K562 (cell line): Measurements from ENCODE around the gene PPM1N. TPM values are rescaled to one million over a fixed set of nuclear protein-coding genes. Genes with fewer than 3 reads are reported as not detected.

Source experiments
- ATAC-seq: fragments of 200-7000 bp; cut with Tn5 transposase; 3 replicates; pipeline ENCODE4 v1.9.1; 2020; ENCODE audit warnings: moderate library complexity
- BruUV-seq: library from RNA; stranded (reverse); fragments of 400-500 nt; replicated peaks from 2 replicates; lab custom pipeline; 2021; lab: Mats Ljungman, UMichigan
- CTCF ChIA-PET: fragments of 300-600 bp; formaldehyde crosslinking; extraction: SDS; loops from one replicate; lab custom pipeline; 2021; ENCODE audit warnings: low intra/inter-chr PET ratio; lab: Yijun Ruan, JAX
- POLR2A ChIA-PET: fragments of 300-600, 350-650 bp; sonication (Branson Sonifier 250); formaldehyde crosslinking; extraction: SDS; loops from one replicate; lab custom pipeline; 2021; ENCODE audit warnings: antibody characterized with exemption, inconsistent platforms; lab: Yijun Ruan, JAX
- DNase-seq, 4 experiments: peaks; one replicate each; pipeline versions ENCODE4 v3.0.0 to v3.0.0-alpha.2; 2011 to 2018; ENCODE audit warnings: low spot score in 3 of 4, mixed read lengths in 3 of 4; ENCODE audit errors: extremely low read depth in 1 of 4
- FAIRE-seq: peaks from 2 replicates; lab custom pipeline; 2011; peaks lifted over from hg19 to GRCh38; lab: Jason Lieb, UNC
- H2AFZ ChIP-seq: 2 replicates; pipeline ENCODE4 v1.6.0; 2011; ENCODE audit warnings: low read depth, low read length, control low read depth, inconsistent platforms
- H3K27ac ChIP-seq: fragments of 200-600 bp; 3 replicates; pipeline ENCODE4 v1.8.0; 2011; ENCODE audit warnings: low read depth, mild to moderate bottlenecking, control low read depth, inconsistent platforms, low read length, moderate library complexity, mixed read lengths; ENCODE audit errors: extremely low read depth
- H3K27me3 ChIP-seq, 2 experiments: fragments of 300-600 bp in 1 of 2; 2 replicates in 1 of 2; 3 replicates in 1 of 2; pipeline versions ENCODE4 v1.6.0 to v1.8.0; 2011; ENCODE audit warnings: inconsistent platforms in 2 of 2, low read length in 2 of 2, mild to moderate bottlenecking in 1 of 2, mixed read lengths in 1 of 2, moderate library complexity in 1 of 2; ENCODE audit not compliant: control insufficient read depth in 2 of 2, insufficient read depth in 2 of 2
- H3K36me3 ChIP-seq: fragments of 300-600 bp; 3 replicates; pipeline ENCODE4 v1.8.0; 2011; ENCODE audit warnings: mild to moderate bottlenecking, low read length, inconsistent platforms; ENCODE audit not compliant: control insufficient read depth, insufficient read depth
- H3K4me1 ChIP-seq, 2 experiments: fragments of 200-600 bp in 1 of 2; replicated peaks in 1 of 2; 2 replicates in 1 of 2; 3 replicates in 1 of 2; pipeline versions ENCODE4 v1.5.1 to v1.8.0; 2011; ENCODE audit warnings: inconsistent platforms in 2 of 2, low read length in 2 of 2, mild to moderate bottlenecking in 1 of 2, mixed read lengths in 1 of 2, moderate library complexity in 1 of 2; ENCODE audit not compliant: control insufficient read depth in 2 of 2, insufficient read depth in 2 of 2
- H3K4me2 ChIP-seq: 2 replicates; pipeline ENCODE4 v1.6.1; 2011; ENCODE audit warnings: low read length, control low read depth, inconsistent platforms, mixed read lengths; ENCODE audit not compliant: insufficient read depth
- H3K4me3 ChIP-seq: fragments of 200-600 bp; sonication (generic), shearing (Covaris generic); 2 replicates; pipeline ENCODE4 v1.5.1; 2016; ENCODE audit warnings: control low read depth, inconsistent platforms
- H3K79me2 ChIP-seq: fragments of 200-600 bp; 3 replicates; pipeline ENCODE4 v1.8.0; 2011; ENCODE audit warnings: low read length, inconsistent platforms; ENCODE audit not compliant: control insufficient read depth, insufficient read depth
- H3K9ac ChIP-seq, 2 experiments: 2 replicates each; pipeline versions ENCODE4 v1.6.0 to v1.6.1; 2011; ENCODE audit warnings: low read depth in 2 of 2, low read length in 2 of 2, control low read depth in 1 of 2, inconsistent platforms in 1 of 2, mild to moderate bottlenecking in 1 of 2, mixed read lengths in 1 of 2; ENCODE audit not compliant: insufficient read depth in 1 of 2
- H3K9me1 ChIP-seq: one replicate; pipeline ENCODE4 v1.6.0; 2011; ENCODE audit warnings: inconsistent platforms, mild to moderate bottlenecking, low read length, moderate library complexity; ENCODE audit not compliant: control insufficient read depth, insufficient read depth
- H3K9me3 ChIP-seq: replicated peaks from 2 replicates; pipeline ENCODE4 v1.5.1; 2011; ENCODE audit warnings: low read depth, low read length, inconsistent platforms; ENCODE audit not compliant: control insufficient read depth, insufficient read depth
- H4K20me1 ChIP-seq: replicated peaks from 2 replicates; pipeline ENCODE4 v1.6.1; 2011; ENCODE audit warnings: low read length, inconsistent platforms, mixed read lengths; ENCODE audit not compliant: control insufficient read depth, insufficient read depth
- BACH1 ChIP-seq: fragments of 200-800 bp; sonication (Bioruptor generic); IDR thresholded peaks from 2 replicates; pipeline ENCODE4 v1.6.1; 2016; ENCODE audit warnings: missing genetic modification characterization, missing compliant biosample characterization
- CHD4 ChIP-seq: fragments of 200-600 bp; sonication (generic); IDR thresholded peaks from 3 replicates; pipeline ENCODE4 v1.6.1; 2012; ENCODE audit warnings: low read depth, mild to moderate bottlenecking, mixed read lengths, low read length, inconsistent platforms; ENCODE audit not compliant: insufficient read depth, insufficient replicate concordance, poor library complexity, severe bottlenecking
- E2F3 ChIP-seq: fragments of 250-450 bp; sonication (Bioruptor Pico); IDR thresholded peaks from 2 replicates; pipeline ENCODE4 v1.4.0; 2020; ENCODE audit warnings: mild to moderate bottlenecking
- ELF1 ChIP-seq: fragments of 200-800 bp; sonication (Bioruptor generic); IDR thresholded peaks from 2 replicates; pipeline ENCODE4 v1.6.1; 2016; ENCODE audit warnings: missing genetic modification characterization, missing compliant biosample characterization
- EP400 ChIP-seq: fragments of 450-650 bp; IDR thresholded peaks from 2 replicates; pipeline ENCODE4 v1.6.1; 2017; ENCODE audit warnings: antibody characterized with exemption, mild to moderate bottlenecking, moderate library complexity
- ETV5 ChIP-seq: sonication (generic); formaldehyde crosslinking; IDR thresholded peaks from 2 replicates; pipeline ENCODE4 v1.4.0; 2020; ENCODE audit warnings: low read depth, mild to moderate bottlenecking, missing genetic modification reagents
- GATAD2A ChIP-seq: fragments of 450-650 bp; IDR thresholded peaks from 2 replicates; pipeline ENCODE4 v1.6.1; 2017
- HNRNPK ChIP-seq: fragments of 200-400 bp; formaldehyde crosslinking; IDR thresholded peaks from one replicate; pipeline ENCODE4 v1.6.1; 2018; ENCODE audit warnings: mild to moderate bottlenecking, low read depth, low read length; ENCODE audit not compliant: poor library complexity, severe bottlenecking
- JUN ChIP-seq, 2 experiments: sonication (generic) in 1 of 2; formaldehyde crosslinking in 1 of 2; IDR thresholded peaks; 2 replicates each; pipeline versions ENCODE4 v1.6.1 to v1.8.0; 2012 to 2022; ENCODE audit warnings: borderline replicate concordance in 2 of 2, mild to moderate bottlenecking in 2 of 2, improper control_type of control experiment in 1 of 2, low read depth in 1 of 2, low read length in 1 of 2, missing genetic modification reagents in 1 of 2
- MAZ ChIP-seq, 2 experiments: fragments of 450-650 bp in 1 of 2; sonication (generic) in 1 of 2; formaldehyde crosslinking; IDR thresholded peaks in 1 of 2; conservative IDR thresholded peaks in 1 of 2; 2 replicates each; pipeline versions ENCODE4 v1.4.0 to v1.5.0; 2020; ENCODE audit warnings: mild to moderate bottlenecking in 1 of 2, missing genetic modification reagents in 1 of 2
- MCM5 ChIP-seq: fragments of 450-650 bp; IDR thresholded peaks from 2 replicates; pipeline ENCODE4 v1.6.1; 2016; ENCODE audit warnings: low read depth
- MEF2D ChIP-seq: conservative IDR thresholded peaks from 2 replicates; pipeline ENCODE4 v1.6.1; 2016; ENCODE audit warnings: low read depth, missing genetic modification characterization, missing compliant biosample characterization
- NFIC ChIP-seq: fragments of 450-650 bp; IDR thresholded peaks from 2 replicates; pipeline ENCODE4 v1.6.1; 2017; ENCODE audit warnings: mild to moderate bottlenecking, inconsistent platforms
- NFRKB ChIP-seq: fragments of 450-650 bp; IDR thresholded peaks from 2 replicates; pipeline ENCODE4 v1.6.1; 2016; ENCODE audit warnings: low read depth
- PCBP1 ChIP-seq: fragments of 200-400 bp; formaldehyde crosslinking; IDR thresholded peaks from 2 replicates; pipeline ENCODE4 v1.6.1; 2018; ENCODE audit warnings: mild to moderate bottlenecking, low read depth, low read length; ENCODE audit not compliant: poor library complexity, severe bottlenecking
- ZBTB17 ChIP-seq: fragments of 450-650 bp; formaldehyde crosslinking; IDR thresholded peaks from 2 replicates; pipeline ENCODE4 v1.4.0; 2020; ENCODE audit warnings: mild to moderate bottlenecking
- ZFP1 ChIP-seq: fragments of 450-650 bp; formaldehyde crosslinking; IDR thresholded peaks from 2 replicates; pipeline ENCODE4 v1.4.0; 2020; ENCODE audit warnings: mild to moderate bottlenecking, mixed read lengths
- ZNF347 ChIP-seq: fragments of 450-650 bp; formaldehyde crosslinking; IDR thresholded peaks from 2 replicates; pipeline ENCODE4 v1.4.0; 2020; ENCODE audit warnings: low read depth, mild to moderate bottlenecking, moderate library complexity
- ZNF431 ChIP-seq: sonication (generic); formaldehyde crosslinking; IDR thresholded peaks from 2 replicates; pipeline ENCODE4 v1.8.0; 2022; ENCODE audit warnings: mild to moderate bottlenecking, missing genetic modification reagents
- ZNF696 ChIP-seq: fragments of 250-450 bp; sonication (Bioruptor Pico); conservative IDR thresholded peaks from 2 replicates; pipeline ENCODE4 v1.4.0; 2020; ENCODE audit warnings: mild to moderate bottlenecking, moderate library complexity
- WGBS: fragments of 100-300 bp; shearing (Covaris generic); methylation state at CpG from one replicate; pipeline ENCODE4 v1.1.6; 2016; ENCODE audit warnings: low coverage, mixed read lengths; ENCODE audit not compliant: insufficient coverage; ENCODE audit errors: missing lambda C conversion rate; 5-methylcytosine and 5-hydroxymethylcytosine counted together
- in situ Hi-C: fragments of 300-500 bp; cut with MboI; formaldehyde crosslinking; loops from 4 replicates; pipeline ENCODE4 v1.15.0; 2018; ENCODE audit warnings: inconsistent platforms, mixed read lengths
- intact Hi-C: fragments of 100-400 bp; cut with micrococcal nuclease; formaldehyde crosslinking; loops from 2 replicates; pipeline ENCODE4 v1.14.2; 2022
- polyA plus RNA-seq, 8 experiments: library from polyadenylated mRNA; depleted of rRNA in 4 of 8; stranded (reverse) in 5 of 8; unstranded in 3 of 8; fragments of >200 nt; fragmentation: Nextera tagmentation in 2 of 8; fragmentation: Illumina TruSeq in 1 of 8; extraction: Ambion mirVana in 2 of 8; extraction: Trizol in 1 of 8; gene quantifications; 2 replicates each; pipeline versions ENCODE4 v1.2.1 to v1.2.3, GENCODE V29; 2011 to 2014; ENCODE audit warnings: inconsistent platforms in 1 of 8, missing spikeins in 1 of 8
- total RNA-seq, 7 experiments: library from RNA; depleted of rRNA in 6 of 7; stranded (reverse); fragments of >200 nt in 6 of 7; fragmentation: Illumina TruSeq in 2 of 7; extraction: Trizol in 2 of 7; gene quantifications; 2 replicates each; pipeline versions ENCODE4 v1.2.1 to v1.2.3, GENCODE V29; 2011 to 2021; ENCODE audit warnings: low replicate concordance in 1 of 7
- TF ChIP-seq, protein P1 (sequence below): fragments of 250-450 bp; sonication (Bioruptor Pico); IDR thresholded peaks from 2 replicates; pipeline ENCODE4 v1.4.0; 2020
- TF ChIP-seq, protein P2 (sequence below): sonication (generic); formaldehyde crosslinking; IDR thresholded peaks from 2 replicates; pipeline ENCODE4 v1.8.0; 2022; ENCODE audit warnings: mild to moderate bottlenecking, missing genetic modification reagents

Gene PPM1N
- total and polyA plus RNA-seq, 9 of the 15 experiments (the other 6 are each of a cell fraction or from before 2014, with no cell fraction given): 4.5 to 15.6 (median 8.7) TPM

DNA sequence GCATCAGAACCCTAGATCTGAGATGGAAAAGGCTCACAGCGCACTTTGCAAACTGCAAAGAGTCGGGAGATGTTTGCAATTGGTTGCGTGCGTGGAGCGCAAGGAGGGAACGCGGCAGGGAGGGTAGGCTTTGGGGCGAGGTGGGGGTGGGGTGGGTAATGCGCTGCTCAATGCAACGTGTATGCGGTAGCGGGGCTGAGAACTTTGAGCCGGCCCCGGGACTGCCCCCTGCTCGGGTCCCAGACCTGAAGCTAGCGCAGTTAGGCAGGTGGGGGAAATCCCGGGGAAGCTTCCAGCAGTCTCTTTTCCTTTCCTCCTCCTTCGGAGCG is 29.5 kb upstream of the PPM1N start:
- peak overlapping the region; percentile 87 to 97 for H3K9ac ChIP-seq
- no peaks in the 10 kb centered on the region for H3K79me2 ChIP-seq
- peak; percentile 33 for ATAC-seq
- ChIA-PET CTCF (interaction anchor here (0.9 to 2.8 kb wide), 2 partner anchors 10 to 30 kb away, joined by 4 to 11 read pairs; no protein-coding TSS in a partner anchor), POLR2A (interaction anchor here (0.5 to 4.1 kb wide), 17 partner anchors 9 to 768 kb away, joined by 3 to 51 read pairs (median 4); no protein-coding TSS in a partner anchor)
- no peaks in the 10 kb centered on the region for H3K27me3 ChIP-seq
- peak overlapping the region; percentile 88 for H3K4me3 ChIP-seq
- H2AFZ ChIP-seq: peak overlapping the region; percentile 98
- no peaks in the 10 kb centered on the region for H4K20me1 ChIP-seq
- 0% methylated on average over 11 of the region's 19 CpGs for WGBS
- intact Hi-C loops: no loop called here
- peak overlapping the region; percentile 88 for H3K27ac ChIP-seq
- H3K9me1 ChIP-seq: no peaks in the 10 kb centered on the region
- peak in 2 of 4 experiments; percentile 23 to 53 for DNase-seq
- no peaks in the 10 kb centered on the region for H3K36me3 ChIP-seq
- BruUV-seq: TSS peak; percentile 74
- FAIRE-seq: no peak
- peak overlapping the region; percentile 99 for H3K4me2 ChIP-seq
- H3K4me1 ChIP-seq: peaks cover 21 to 53% of the 10 kb centered on the region in 2 experiments; a peak in 4 of 5 replicates
- no peaks in the 10 kb centered on the region for H3K9me3 ChIP-seq
- in situ Hi-C loops: no loop called here
- no peak for TF ChIP-seq BACH1 (tag)
- no peak for TF ChIP-seq ZFP1
- TF ChIP-seq NFRKB: no peak
- TF ChIP-seq MEF2D (tag): no peak
- TF ChIP-seq GATAD2A: no peak
- TF ChIP-seq HNRNPK: no peak
- TF ChIP-seq CHD4: peak; percentile 44
- no peak for TF ChIP-seq ZBTB17 (CRISPR knock-in tag)
- no peak for TF ChIP-seq ZNF431 (CRISPR knock-in tag)
- TF ChIP-seq ETV5: 0 out of 2 replicates have a peak, but pooled peaks have one; percentile 6
- no peak for TF ChIP-seq ZNF696 (CRISPR knock-in tag)
- TF ChIP-seq, protein P1, sequence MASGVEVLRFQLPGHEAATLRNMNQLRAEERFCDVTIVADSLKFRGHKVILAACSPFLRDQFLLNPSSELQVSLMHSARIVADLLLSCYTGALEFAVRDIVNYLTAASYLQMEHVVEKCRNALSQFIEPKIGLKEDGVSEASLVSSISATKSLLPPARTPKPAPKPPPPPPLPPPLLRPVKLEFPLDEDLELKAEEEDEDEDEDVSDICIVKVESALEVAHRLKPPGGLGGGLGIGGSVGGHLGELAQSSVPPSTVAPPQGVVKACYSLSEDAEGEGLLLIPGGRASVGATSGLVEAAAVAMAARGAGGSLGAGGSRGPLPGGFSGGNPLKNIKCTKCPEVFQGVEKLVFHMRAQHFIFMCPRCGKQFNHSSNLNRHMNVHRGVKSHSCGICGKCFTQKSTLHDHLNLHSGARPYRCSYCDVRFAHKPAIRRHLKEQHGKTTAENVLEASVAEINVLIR (CRISPR knock-in tag): no peak
- no peak for TF ChIP-seq MCM5
- TF ChIP-seq ELF1 (tag): 0 out of 2 replicates have a peak, but pooled peaks have one; percentile 3
- TF ChIP-seq MAZ (CRISPR knock-in tag; conservative IDR thresholded peaks at IDR 0.05 in 1 of 2, IDR thresholded peaks at IDR 0.05 in 1 of 2): no peak
- no peak for TF ChIP-seq NFIC
- TF ChIP-seq ZNF347: no peak
- TF ChIP-seq JUN (IDR thresholded peaks at IDR 0.05; ENCODE audit: borderline replicate concordance, low read depth, low read length): no peak
- TF ChIP-seq JUN (CRISPR knock-in tag; IDR thresholded peaks at IDR 0.05; ENCODE audit: borderline replicate concordance): no peak
- peak; percentile 49; the same call in 1 of the 2 replicates for TF ChIP-seq EP400
- TF ChIP-seq E2F3: no peak
- peak; percentile 31 for TF ChIP-seq PCBP1
- TF ChIP-seq, protein P2, sequence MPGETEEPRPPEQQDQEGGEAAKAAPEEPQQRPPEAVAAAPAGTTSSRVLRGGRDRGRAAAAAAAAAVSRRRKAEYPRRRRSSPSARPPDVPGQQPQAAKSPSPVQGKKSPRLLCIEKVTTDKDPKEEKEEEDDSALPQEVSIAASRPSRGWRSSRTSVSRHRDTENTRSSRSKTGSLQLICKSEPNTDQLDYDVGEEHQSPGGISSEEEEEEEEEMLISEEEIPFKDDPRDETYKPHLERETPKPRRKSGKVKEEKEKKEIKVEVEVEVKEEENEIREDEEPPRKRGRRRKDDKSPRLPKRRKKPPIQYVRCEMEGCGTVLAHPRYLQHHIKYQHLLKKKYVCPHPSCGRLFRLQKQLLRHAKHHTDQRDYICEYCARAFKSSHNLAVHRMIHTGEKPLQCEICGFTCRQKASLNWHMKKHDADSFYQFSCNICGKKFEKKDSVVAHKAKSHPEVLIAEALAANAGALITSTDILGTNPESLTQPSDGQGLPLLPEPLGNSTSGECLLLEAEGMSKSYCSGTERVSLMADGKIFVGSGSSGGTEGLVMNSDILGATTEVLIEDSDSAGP (CRISPR knock-in tag): no peak
